ENCODE results near the gene GALM. TPM values are rescaled to one million over a fixed set of nuclear protein-coding genes. Genes with fewer than 3 reads are reported as not detected.

The GALM gene
- polyA plus RNA-seq, 2 of the 4 experiments (the other 2 are of a cell fraction) = 33.4 to 34.2 TPM

GRCh38 chr2:38652431-38653273 is 13.3 kb upstream of the GALM start:
- Histone ChIP-seq H3K4me3 (no peak overlapping the region), H3K9me3 (no peaks in the 10 kb centered on the region), H3K4me2 (no peak overlapping the region), H3K27ac (no peak overlapping the region), H3K4me1 (no peaks in the 10 kb centered on the region)
- ChIA-PET CTCF (interaction anchor here (0.9 to 1.9 kb wide), 7 partner anchors 12 to 79 kb away, joined by 3 to 7 read pairs (median 3); partner anchors contain the start of gene GALM), POLR2A (interaction anchor here (1.6 kb wide), 1 partner anchor 50 kb away, joined by 4 read pairs; the partner anchor contains the start of gene HNRNPLL)
- ATAC-seq (no peak), DNase-seq (ENCODE audit: low read depth in 1 of 2, low spot score in 1 of 2) (no peak), FAIRE-seq (no peak)
- WGBS (ENCODE audit: missing lambda C conversion rate) = 81% methylated on average over 6 of the region's 6 CpGs
- TF ChIP-seq TFCP2L1 (CRISPR knock-in tag; IDR thresholded peaks at IDR 0.05) = no peak
- no peak for TF ChIP-seq EP300 (IDR thresholded peaks at IDR 0.05)
- TF ChIP-seq, protein P1, sequence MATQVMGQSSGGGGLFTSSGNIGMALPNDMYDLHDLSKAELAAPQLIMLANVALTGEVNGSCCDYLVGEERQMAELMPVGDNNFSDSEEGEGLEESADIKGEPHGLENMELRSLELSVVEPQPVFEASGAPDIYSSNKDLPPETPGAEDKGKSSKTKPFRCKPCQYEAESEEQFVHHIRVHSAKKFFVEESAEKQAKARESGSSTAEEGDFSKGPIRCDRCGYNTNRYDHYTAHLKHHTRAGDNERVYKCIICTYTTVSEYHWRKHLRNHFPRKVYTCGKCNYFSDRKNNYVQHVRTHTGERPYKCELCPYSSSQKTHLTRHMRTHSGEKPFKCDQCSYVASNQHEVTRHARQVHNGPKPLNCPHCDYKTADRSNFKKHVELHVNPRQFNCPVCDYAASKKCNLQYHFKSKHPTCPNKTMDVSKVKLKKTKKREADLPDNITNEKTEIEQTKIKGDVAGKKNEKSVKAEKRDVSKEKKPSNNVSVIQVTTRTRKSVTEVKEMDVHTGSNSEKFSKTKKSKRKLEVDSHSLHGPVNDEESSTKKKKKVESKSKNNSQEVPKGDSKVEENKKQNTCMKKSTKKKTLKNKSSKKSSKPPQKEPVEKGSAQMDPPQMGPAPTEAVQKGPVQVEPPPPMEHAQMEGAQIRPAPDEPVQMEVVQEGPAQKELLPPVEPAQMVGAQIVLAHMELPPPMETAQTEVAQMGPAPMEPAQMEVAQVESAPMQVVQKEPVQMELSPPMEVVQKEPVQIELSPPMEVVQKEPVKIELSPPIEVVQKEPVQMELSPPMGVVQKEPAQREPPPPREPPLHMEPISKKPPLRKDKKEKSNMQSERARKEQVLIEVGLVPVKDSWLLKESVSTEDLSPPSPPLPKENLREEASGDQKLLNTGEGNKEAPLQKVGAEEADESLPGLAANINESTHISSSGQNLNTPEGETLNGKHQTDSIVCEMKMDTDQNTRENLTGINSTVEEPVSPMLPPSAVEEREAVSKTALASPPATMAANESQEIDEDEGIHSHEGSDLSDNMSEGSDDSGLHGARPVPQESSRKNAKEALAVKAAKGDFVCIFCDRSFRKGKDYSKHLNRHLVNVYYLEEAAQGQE (IDR thresholded peaks at IDR 0.05) = no peak
- TF ChIP-seq KDM5A (IDR thresholded peaks at IDR 0.05) = no peak
- TF ChIP-seq CHD4 (IDR thresholded peaks at IDR 0.05; ENCODE audit: borderline replicate concordance) = no peak
- no peak for TF ChIP-seq ZC3H11A (IDR thresholded peaks at IDR 0.05)
- TF ChIP-seq, protein P2, sequence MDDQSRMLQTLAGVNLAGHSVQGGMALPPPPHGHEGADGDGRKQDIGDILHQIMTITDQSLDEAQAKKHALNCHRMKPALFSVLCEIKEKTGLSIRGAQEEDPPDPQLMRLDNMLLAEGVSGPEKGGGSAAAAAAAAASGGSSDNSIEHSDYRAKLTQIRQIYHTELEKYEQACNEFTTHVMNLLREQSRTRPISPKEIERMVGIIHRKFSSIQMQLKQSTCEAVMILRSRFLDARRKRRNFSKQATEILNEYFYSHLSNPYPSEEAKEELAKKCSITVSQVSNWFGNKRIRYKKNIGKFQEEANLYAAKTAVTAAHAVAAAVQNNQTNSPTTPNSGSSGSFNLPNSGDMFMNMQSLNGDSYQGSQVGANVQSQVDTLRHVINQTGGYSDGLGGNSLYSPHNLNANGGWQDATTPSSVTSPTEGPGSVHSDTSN (IDR thresholded peaks at IDR 0.05) = no peak
- no peak for TF ChIP-seq ZFP36 (IDR thresholded peaks at IDR 0.05; ENCODE audit: borderline replicate concordance, partially characterized antibody)
- no peak for TF ChIP-seq HOXB5 (CRISPR knock-in tag; IDR thresholded peaks at IDR 0.05)
- no peak for TF ChIP-seq CTCF (IDR thresholded peaks at IDR 0.05)

- DNase-seq (ENCODE audit: low read depth in 1 of 2, low spot score in 1 of 2) (no peak), ATAC-seq (no peak), FAIRE-seq (no peak)
- POLR2A ChIA-PET = interaction anchor here (1.6 kb wide), 1 partner anchor 51 kb away, joined by 4 read pairs; the partner anchor contains the start of gene HNRNPLL
- CTCF ChIA-PET = interaction anchor here (0.7 to 2.3 kb wide), 8 partner anchors 11 to 79 kb away, joined by 3 to 8 read pairs (median 3); partner anchors contain the start of gene GALM
- H3K4me3 ChIP-seq = no peak overlapping the region
- WGBS (ENCODE audit: missing lambda C conversion rate) = 88% methylated on average over 2 of the region's 2 CpGs
- no peak for TF ChIP-seq EP300 (IDR thresholded peaks at IDR 0.05)
- TF ChIP-seq, protein P3, sequence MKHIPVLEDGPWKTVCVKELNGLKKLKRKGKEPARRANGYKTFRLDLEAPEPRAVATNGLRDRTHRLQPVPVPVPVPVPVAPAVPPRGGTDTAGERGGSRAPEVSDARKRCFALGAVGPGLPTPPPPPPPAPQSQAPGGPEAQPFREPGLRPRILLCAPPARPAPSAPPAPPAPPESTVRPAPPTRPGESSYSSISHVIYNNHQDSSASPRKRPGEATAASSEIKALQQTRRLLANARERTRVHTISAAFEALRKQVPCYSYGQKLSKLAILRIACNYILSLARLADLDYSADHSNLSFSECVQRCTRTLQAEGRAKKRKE (CRISPR knock-in tag; IDR thresholded peaks at IDR 0.05; ENCODE audit: low read depth) = no peak
- TF ChIP-seq RAD21 (conservative IDR thresholded peaks at IDR 0.05 in 1 of 2, IDR thresholded peaks at IDR 0.05 in 1 of 2) = no peak
- TF ChIP-seq HMGXB4 (CRISPR knock-in tag; IDR thresholded peaks at IDR 0.05; ENCODE audit: borderline replicate concordance) = no peak
- no peak for TF ChIP-seq HEYL (CRISPR knock-in tag; IDR thresholded peaks at IDR 0.05)
- TF ChIP-seq EHMT2 (IDR thresholded peaks at IDR 0.05; ENCODE audit: low read depth) = no peak
- no peak for TF ChIP-seq HOXB5 (CRISPR knock-in tag; IDR thresholded peaks at IDR 0.05)
- TF ChIP-seq ZFP36 (IDR thresholded peaks at IDR 0.05; ENCODE audit: borderline replicate concordance, partially characterized antibody) = no peak
- TF ChIP-seq ZSCAN20 (CRISPR knock-in tag; IDR thresholded peaks at IDR 0.05) = no peak
- TF ChIP-seq, protein P2 (IDR thresholded peaks at IDR 0.05) = no peak
- no peak for TF ChIP-seq CHD4 (IDR thresholded peaks at IDR 0.05; ENCODE audit: borderline replicate concordance)
- TF ChIP-seq CEBPB (IDR thresholded peaks at IDR 0.05) = no peak
- no peak for TF ChIP-seq NFE2L2 (conservative IDR thresholded peaks at IDR 0.05; ENCODE audit: low read length)
- TF ChIP-seq MYC (IDR thresholded peaks at IDR 0.05; ENCODE audit: borderline replicate concordance, low read length) = no peak
- TF ChIP-seq RFX5 (IDR thresholded peaks at IDR 0.05) = no peak
- TF ChIP-seq RCOR1 (IDR thresholded peaks at IDR 0.05; ENCODE audit: low read depth, low read length) = no peak
- no peak for TF ChIP-seq GATA3 (IDR thresholded peaks at IDR 0.05; ENCODE audit: borderline replicate concordance)
- TF ChIP-seq TP53 (CRISPR knock-in tag; IDR thresholded peaks at IDR 0.05) = no peak
- TF ChIP-seq POLR2A (IDR thresholded peaks at IDR 0.05; ENCODE audit: low read length) = no peak
- no peak overlapping the region for H3K4me2 ChIP-seq
- no peaks in the 10 kb centered on the region for H3K4me1 ChIP-seq
- H3K27ac ChIP-seq = no peak overlapping the region
- no peaks in the 10 kb centered on the region for H3K9me3 ChIP-seq
Measured at GRCh38 chr2:38653380-38653714, 12.6 kb upstream of the GALM start.
